Measurements from ENCODE around the gene POLG.

Gene POLG

GRCh38 chr15:89327113-89327512, 7.5 kb downstream of the POLG start:
- in situ Hi-C loops (cut with MboI; ENCODE audit: low sequenced_read_pairs) = no loop called here

GRCh38 chr15:89326316-89326715, 8.3 kb downstream of the POLG start:
- in situ Hi-C loops (cut with MboI; ENCODE audit: low sequenced_read_pairs) = no loop called here

- in situ Hi-C loops (cut with MboI; ENCODE audit: low sequenced_read_pairs) = no loop called here
Measured at GRCh38 chr15:89325039-89325803, 9.4 kb downstream of the POLG start.

GRCh38 chr15:89323825-89324224, 10.8 kb downstream of the POLG start:
- in situ Hi-C loops (cut with MboI; ENCODE audit: low sequenced_read_pairs) = no loop called here

- in situ Hi-C loops (cut with MboI; ENCODE audit: low sequenced_read_pairs) = no loop called here
Measured at GRCh38 chr15:89322822-89323221, 11.8 kb downstream of the POLG start.

GRCh38 chr15:89321521-89322410, 12.9 kb downstream of the POLG start:
- in situ Hi-C loops (cut with MboI; ENCODE audit: low sequenced_read_pairs) = no loop called here

GRCh38 chr15:89320200-89320599, 14.4 kb downstream of the POLG start:
- in situ Hi-C loops (cut with MboI; ENCODE audit: low sequenced_read_pairs) = no loop called here

- in situ Hi-C loops (cut with MboI; ENCODE audit: low sequenced_read_pairs) = no loop called here
Measured at GRCh38 chr15:89319678-89320077, 14.9 kb downstream of the POLG start.

- in situ Hi-C loops (cut with MboI; ENCODE audit: low sequenced_read_pairs) = no loop called here
Measured at GRCh38 chr15:89317186-89317720, 17.4 kb downstream of the POLG start.

- in situ Hi-C loops (cut with MboI; ENCODE audit: low sequenced_read_pairs) = no loop called here
Measured at GRCh38 chr15:89316504-89316903, 18.1 kb downstream of the POLG start.

GRCh38 chr15:89315375-89315929, 19.2 kb downstream of the POLG start:
- in situ Hi-C loops (cut with MboI; ENCODE audit: low sequenced_read_pairs) = no loop called here

- in situ Hi-C loops (cut with MboI; ENCODE audit: low sequenced_read_pairs) = no loop called here
Measured at GRCh38 chr15:89309993-89310392, 24.6 kb downstream of the POLG start.

GRCh38 chr15:89308236-89308635, 26.4 kb downstream of the POLG start:
- in situ Hi-C loops (cut with MboI; ENCODE audit: low sequenced_read_pairs) = no loop called here

GRCh38 chr15:89307791-89308190, 26.8 kb downstream of the POLG start:
- in situ Hi-C loops (cut with MboI; ENCODE audit: low sequenced_read_pairs) = no loop called here

- in situ Hi-C loops (cut with MboI; ENCODE audit: low sequenced_read_pairs) = no loop called here
Measured at GRCh38 chr15:89307046-89307587, 27.5 kb downstream of the POLG start.

- in situ Hi-C loops (cut with MboI; ENCODE audit: low sequenced_read_pairs) = no loop called here
Measured at GRCh38 chr15:89305395-89305794, 29.2 kb downstream of the POLG start.

GRCh38 chr15:89303986-89304385, 30.6 kb downstream of the POLG start:
- in situ Hi-C loops (cut with MboI; ENCODE audit: low sequenced_read_pairs) = no loop called here

- in situ Hi-C loops (cut with MboI; ENCODE audit: low sequenced_read_pairs) = no loop called here
Measured at GRCh38 chr15:89301304-89302089, 33.1 kb downstream of the POLG start.

GRCh38 chr15:89299896-89300295, 34.7 kb downstream of the POLG start:
- in situ Hi-C loops (cut with MboI; ENCODE audit: low sequenced_read_pairs) = no loop called here

GRCh38 chr15:89293012-89293411, 41.6 kb downstream of the POLG start:
- in situ Hi-C loops (cut with MboI; ENCODE audit: low sequenced_read_pairs) = no loop called here
